KOPT-K1 (cell line): ENCODE measurements around the gene FKBP5.
"Not testable (repeated sequence)": the region's sequence is repeated elsewhere in the genome, so short reads cannot be mapped to it uniquely, and the experiment has no call there.

ENCODE experiments used
- H3K27ac ChIP-seq: fragments of 200-600 bp; sonication (generic); 2 replicates; pipeline ENCODE4 v1.5.1; 2016; ENCODE audit warnings: antibody characterized with exemption, mild to moderate bottlenecking, low read depth, low read length; ENCODE audit not compliant: poor library complexity, severe bottlenecking
- H3K36me3 ChIP-seq: fragments of 200-600 bp; sonication (generic); 2 replicates; pipeline ENCODE4 v1.5.1; 2017; ENCODE audit warnings: antibody characterized with exemption, mild to moderate bottlenecking, low read length, moderate library complexity; ENCODE audit not compliant: insufficient read depth
- H3K9me3 ChIP-seq: fragments of 200-600 bp; sonication (generic); 2 replicates; pipeline ENCODE4 v1.5.1; 2017; ENCODE audit warnings: antibody characterized with exemption, low read length, mild to moderate bottlenecking; ENCODE audit not compliant: insufficient read depth, poor library complexity, severe bottlenecking

The FKBP5 gene

GRCh38 chr6:35713006-35713767 is 24.5 kb upstream of the FKBP5 start:
- H3K9me3 ChIP-seq = no peaks in the 10 kb centered on the region
- H3K27ac ChIP-seq = peak overlapping the region; percentile 42
- no peaks in the 10 kb centered on the region for H3K36me3 ChIP-seq

- H3K36me3 ChIP-seq = no peaks in the 10 kb centered on the region
- H3K27ac ChIP-seq = no peak overlapping the region
- H3K9me3 ChIP-seq = no peaks in the 10 kb centered on the region
These were observed 23.0 kb upstream of the FKBP5 start for GRCh38 chr6:35711731-35712130.

DNA sequence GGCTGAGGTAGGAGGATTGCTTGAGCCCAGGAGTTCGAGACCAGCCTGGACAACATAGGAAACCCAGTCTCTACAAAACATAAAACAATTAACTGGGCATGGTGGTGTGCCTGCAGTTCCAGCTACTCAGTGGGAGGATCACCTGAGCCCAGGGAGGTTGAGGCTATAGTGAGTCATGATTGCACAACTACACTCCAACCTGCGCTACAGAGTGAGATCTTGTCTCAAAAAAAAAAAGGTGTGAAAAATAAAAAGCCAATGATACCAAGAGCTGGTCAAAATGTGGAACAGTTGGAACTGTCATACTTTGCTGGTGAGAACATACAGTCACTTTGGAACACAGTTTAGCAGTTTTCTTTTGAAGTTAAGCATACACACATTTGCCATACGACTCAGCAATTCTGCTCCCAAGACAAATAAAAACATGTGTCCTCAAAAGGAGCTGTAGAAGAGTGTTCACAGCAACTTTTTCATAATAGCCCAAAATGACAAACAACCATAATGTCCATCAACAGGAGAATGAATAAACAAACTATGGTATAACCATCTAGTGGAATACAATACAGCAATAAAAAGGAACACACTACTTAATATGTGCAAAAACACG is 21.6 kb upstream of the FKBP5 start:
- H3K27ac ChIP-seq = no peak overlapping the region
- H3K36me3 ChIP-seq = no peaks in the 10 kb centered on the region
- H3K9me3 ChIP-seq = no peaks in the 10 kb centered on the region

DNA sequence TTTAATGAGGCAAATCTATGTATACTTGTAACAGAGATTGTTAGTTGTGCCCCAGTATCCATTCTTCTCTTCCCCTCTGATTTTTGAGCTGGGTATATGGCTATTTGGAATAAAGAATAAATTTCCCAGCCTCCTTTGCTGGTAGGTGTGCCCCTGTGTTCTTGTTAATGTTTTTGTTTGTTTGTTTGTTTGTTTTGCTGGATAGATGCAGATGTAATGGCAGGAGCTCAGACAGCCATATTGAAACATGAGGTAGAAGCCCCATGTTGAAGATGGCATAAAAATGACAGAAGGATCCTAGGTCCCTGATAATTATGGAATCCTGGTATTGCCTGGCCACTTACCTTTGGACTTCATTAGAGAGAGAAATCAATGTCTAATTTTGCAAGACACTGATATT is 19.9 kb upstream of the FKBP5 start:
- no peak overlapping the region for H3K27ac ChIP-seq
- H3K36me3 ChIP-seq = no peaks in the 10 kb centered on the region
- peaks cover 2% of the 10 kb centered on the region for H3K9me3 ChIP-seq

DNA sequence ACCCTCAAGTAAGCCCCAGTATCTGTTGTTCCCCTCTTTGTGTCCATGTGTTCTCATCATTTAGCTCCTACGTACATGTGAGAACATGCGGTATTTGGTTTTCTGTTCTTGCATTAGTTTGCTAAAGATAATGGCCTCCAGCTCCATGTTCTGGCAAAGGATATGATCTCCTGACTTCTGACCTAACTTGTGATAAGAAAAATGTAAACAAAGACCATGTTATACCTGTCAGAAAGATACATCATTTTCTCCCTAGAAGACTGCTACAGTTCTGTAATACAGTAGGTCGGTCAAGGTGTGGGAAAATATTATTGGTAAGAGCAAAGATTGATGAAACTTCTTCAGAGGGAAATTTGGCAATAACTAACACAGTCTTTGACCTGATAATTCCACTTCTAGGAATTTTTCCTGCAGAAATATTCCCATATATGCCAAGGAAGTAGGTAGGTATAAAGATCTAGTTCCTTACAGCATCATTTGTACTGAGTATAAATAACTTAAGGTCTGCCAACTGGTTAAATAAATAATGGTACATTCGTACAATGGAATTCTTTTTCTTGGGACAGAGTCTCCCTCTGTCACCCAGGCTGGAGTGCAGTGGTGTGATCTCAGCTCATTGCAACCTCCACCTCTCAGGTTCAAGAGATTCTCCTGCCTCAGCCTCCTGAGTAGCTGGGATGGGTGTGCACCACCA is 19.1 kb upstream of the FKBP5 start:
- Histone ChIP-seq H3K9me3 (peaks cover 5% of the 10 kb centered on the region), H3K36me3 (no peaks in the 10 kb centered on the region), H3K27ac (no peak overlapping the region)

DNA sequence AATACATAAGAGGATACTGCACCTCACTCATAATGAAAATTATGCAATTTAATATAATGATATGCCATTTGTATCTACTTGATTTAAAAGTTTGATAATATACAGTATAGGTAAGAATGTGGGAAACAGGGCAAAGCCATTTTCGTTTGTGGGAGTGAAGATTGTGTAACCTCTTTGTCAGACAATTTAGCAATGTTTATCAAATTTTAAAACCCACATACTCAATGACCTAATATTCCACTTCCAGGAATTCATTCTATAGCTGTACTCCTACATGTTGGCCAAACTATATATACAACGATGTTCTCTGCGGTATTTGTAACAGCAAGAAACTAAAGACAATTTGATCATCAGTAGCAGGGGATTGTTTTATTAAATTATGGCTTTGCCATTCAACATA is 17.8 kb upstream of the FKBP5 start:
- Histone ChIP-seq H3K27ac (no peak overlapping the region), H3K9me3 (peaks cover 5% of the 10 kb centered on the region), H3K36me3 (no peaks in the 10 kb centered on the region)

- Histone ChIP-seq H3K36me3 (no peaks in the 10 kb centered on the region), H3K9me3 (peaks cover 5% of the 10 kb centered on the region), H3K27ac (no peak overlapping the region)
These were observed 14.8 kb upstream of the FKBP5 start for GRCh38 chr6:35703554-35703953.

- Histone ChIP-seq H3K9me3 (peaks cover 5% of the 10 kb centered on the region), H3K27ac (no peak overlapping the region), H3K36me3 (no peaks in the 10 kb centered on the region)
These were observed 10.1 kb upstream of the FKBP5 start for GRCh38 chr6:35698858-35699257.

DNA sequence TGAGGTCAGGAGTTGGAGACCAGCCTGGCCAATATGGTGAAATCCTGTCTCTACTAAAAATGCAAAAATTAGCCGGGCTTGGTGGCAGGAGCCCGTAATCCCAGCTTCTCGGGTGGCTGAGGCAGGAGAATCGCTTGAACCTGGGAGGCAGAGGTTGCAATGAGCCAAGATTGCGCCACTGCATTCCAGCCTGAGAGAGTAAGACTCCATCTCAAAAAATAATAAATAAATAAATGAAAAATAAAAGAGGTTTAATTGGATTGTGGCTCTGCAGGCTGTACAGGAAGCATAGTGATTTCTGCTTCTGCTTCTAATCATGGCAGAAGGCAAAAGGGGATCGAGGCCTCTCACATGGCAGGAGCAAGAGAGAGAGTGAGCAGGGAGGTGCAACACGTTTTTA is 9.7 kb upstream of the FKBP5 start:
- H3K36me3 ChIP-seq, H3K27ac ChIP-seq, H3K9me3 ChIP-seq: not testable (repeated sequence)

GRCh38 chr6:35694462-35694861 is 5.7 kb upstream of the FKBP5 start:
- Histone ChIP-seq H3K9me3 (no peaks in the 10 kb centered on the region), H3K27ac (no peak overlapping the region), H3K36me3 (no peaks in the 10 kb centered on the region)

GRCh38 chr6:35691027-35691824 is 2.5 kb upstream of the FKBP5 start:
- Histone ChIP-seq H3K27ac (no peak overlapping the region), H3K9me3 (no peaks in the 10 kb centered on the region), H3K36me3 (no peaks in the 10 kb centered on the region)

GRCh38 chr6:35690484-35690883 is 1.8 kb upstream of the FKBP5 start:
- Histone ChIP-seq H3K36me3 (no peaks in the 10 kb centered on the region), H3K27ac (no peak overlapping the region), H3K9me3 (no peaks in the 10 kb centered on the region)

GRCh38 chr6:35690006-35690405 is 1.3 kb upstream of the FKBP5 start:
- H3K27ac ChIP-seq, H3K36me3 ChIP-seq, H3K9me3 ChIP-seq: not testable (repeated sequence)

GRCh38 chr6:35687658-35688604 is 784 bp downstream of the FKBP5 start:
- peak overlapping the region; percentile 85 for H3K27ac ChIP-seq
- no peaks in the 10 kb centered on the region for H3K9me3 ChIP-seq
- peaks cover 17% of the 10 kb centered on the region for H3K36me3 ChIP-seq
